ENCODE results near the gene TTC28. TPM values are rescaled to one million over a fixed set of nuclear protein-coding genes. Genes with fewer than 3 reads are reported as not detected.

Gene TTC28
- total RNA-seq, 1 donor from 2014 or later = 1.3 TPM

GRCh38 chr22:27980424-27981148, 699.1 kb downstream of the TTC28 start:
- H3K4me3 ChIP-seq (ENCODE audit: low read depth, low read length) = no peak overlapping the region
- H3K27me3 ChIP-seq (ENCODE audit: control insufficient read depth, insufficient read depth, low read length) = no peaks in the 10 kb centered on the region
- DNase-seq (ENCODE audit: low read depth) = no peak
- no peak for TF ChIP-seq CTCF (IDR thresholded peaks at IDR 0.05; ENCODE audit: insufficient read depth, low read length, severe bottlenecking)
- no peaks in the 10 kb centered on the region for H3K36me3 ChIP-seq (ENCODE audit: control insufficient read depth, insufficient read depth, low read length)
- no peak for FAIRE-seq

GRCh38 chr22:27978802-27979201, 700.8 kb downstream of the TTC28 start:
- DNase-seq (ENCODE audit: low read depth) (no peak), FAIRE-seq (no peak)

GRCh38 chr22:27978317-27978716, 701.3 kb downstream of the TTC28 start:
- TF ChIP-seq CTCF (IDR thresholded peaks at IDR 0.05; ENCODE audit: insufficient read depth, low read length, severe bottlenecking) = no peak
- H3K4me3 ChIP-seq (ENCODE audit: low read depth, low read length) = no peak overlapping the region
- no peak for FAIRE-seq
- no peak for DNase-seq (ENCODE audit: low read depth)
- H3K27me3 ChIP-seq (ENCODE audit: control insufficient read depth, insufficient read depth, low read length) = no peaks in the 10 kb centered on the region
- H3K36me3 ChIP-seq (ENCODE audit: control insufficient read depth, insufficient read depth, low read length) = no peaks in the 10 kb centered on the region

More at GRCh38 chr22:27978802-27979201, 700.8 kb downstream of the TTC28 start:
- Histone ChIP-seq H3K4me3 (ENCODE audit: low read depth, low read length) (no peak overlapping the region), H3K36me3 (ENCODE audit: control insufficient read depth, insufficient read depth, low read length) (no peaks in the 10 kb centered on the region), H3K27me3 (ENCODE audit: control insufficient read depth, insufficient read depth, low read length) (no peaks in the 10 kb centered on the region)
- no peak for TF ChIP-seq CTCF (IDR thresholded peaks at IDR 0.05; ENCODE audit: insufficient read depth, low read length, severe bottlenecking)

- no peak overlapping the region for H3K4me3 ChIP-seq (ENCODE audit: low read depth, low read length)
- no peak for DNase-seq (ENCODE audit: low read depth)
- no peak for FAIRE-seq
- TF ChIP-seq CTCF (IDR thresholded peaks at IDR 0.05; ENCODE audit: insufficient read depth, low read length, severe bottlenecking) = no peak
- H3K27me3 ChIP-seq (ENCODE audit: control insufficient read depth, insufficient read depth, low read length) = no peaks in the 10 kb centered on the region
- H3K36me3 ChIP-seq (ENCODE audit: control insufficient read depth, insufficient read depth, low read length) = no peaks in the 10 kb centered on the region
Measured at GRCh38 chr22:27976586-27976985, 703.1 kb downstream of the TTC28 start.

GRCh38 chr22:27975381-27976013, 704.1 kb downstream of the TTC28 start:
- Histone ChIP-seq H3K27me3 (ENCODE audit: control insufficient read depth, insufficient read depth, low read length) (no peaks in the 10 kb centered on the region), H3K4me3 (ENCODE audit: low read depth, low read length) (no peak overlapping the region), H3K36me3 (ENCODE audit: control insufficient read depth, insufficient read depth, low read length) (no peaks in the 10 kb centered on the region)
- FAIRE-seq (no peak), DNase-seq (ENCODE audit: low read depth) (peak; percentile 25)
- no peak for TF ChIP-seq CTCF (IDR thresholded peaks at IDR 0.05; ENCODE audit: insufficient read depth, low read length, severe bottlenecking)

Measured in bronchial epithelial cell (primary cell).